MCF 10A (cell line): Measurements from ENCODE around the gene SLC16A4. TPM values are rescaled to one million over a fixed set of nuclear protein-coding genes. Genes with fewer than 3 reads are reported as not detected.

Experiments
- BruUV-seq: library from RNA; stranded (reverse); fragments of 400-500 nt; replicated peaks from 2 replicates; lab custom pipeline; 2021; lab: Mats Ljungman, UMichigan
- CTCF ChIA-PET: fragments of 300-600 bp; sonication (Branson Sonifier 250); formaldehyde crosslinking; extraction: SDS; loops from one replicate; lab custom pipeline; 2021; ENCODE audit warnings: antibody characterized with exemption, inconsistent platforms; lab: Yijun Ruan, JAX
- POLR2A ChIA-PET: fragments of 300-600, 350-650 bp; sonication (Branson Sonifier 250); formaldehyde crosslinking; extraction: SDS; loops from one replicate; lab custom pipeline; 2020; ENCODE audit warnings: antibody characterized with exemption, inconsistent platforms; lab: Yijun Ruan, JAX
- DNase-seq: peaks from one replicate; pipeline ENCODE4 v3.0.0-alpha.2; 2018; ENCODE audit not compliant: unreplicated experiment
- H3K27ac Mint-ChIP-seq: one replicate; pipeline ENCODE4 v1.8.0; 2022; ENCODE audit warnings: mild to moderate bottlenecking, low read depth, mixed read lengths; ENCODE audit not compliant: unreplicated experiment
- H3K27me3 Mint-ChIP-seq: one replicate; pipeline ENCODE4 v1.8.0; 2022; ENCODE audit warnings: mixed read lengths; ENCODE audit not compliant: insufficient read depth, unreplicated experiment
- H3K36me3 Mint-ChIP-seq: one replicate; pipeline ENCODE4 v1.8.0; 2022; ENCODE audit warnings: mild to moderate bottlenecking, moderate library complexity, mixed read lengths; ENCODE audit not compliant: insufficient read depth, unreplicated experiment
- H3K4me1 Mint-ChIP-seq: one replicate; pipeline ENCODE4 v1.8.0; 2022; ENCODE audit warnings: mixed read lengths; ENCODE audit not compliant: insufficient read depth, unreplicated experiment
- H3K4me3 Mint-ChIP-seq: one replicate; pipeline ENCODE4 v1.8.0; 2022; ENCODE audit warnings: mild to moderate bottlenecking, moderate library complexity, mixed read lengths; ENCODE audit not compliant: unreplicated experiment
- H3K9me3 Mint-ChIP-seq: one replicate; pipeline ENCODE4 v1.8.0; 2022; ENCODE audit warnings: mixed read lengths; ENCODE audit not compliant: unreplicated experiment
- intact Hi-C: fragments of 100-400 bp; cut with micrococcal nuclease; formaldehyde crosslinking; loops from 2 replicates; pipeline ENCODE4 v1.14.1; 2022
- total RNA-seq: library from RNA; stranded (reverse); gene quantifications from 2 replicates; pipeline ENCODE4 v1.2.3, GENCODE V29; 2022
- TF ChIP-seq, protein P1 (sequence below): fragments of 200-600 bp; IDR thresholded peaks from one replicate; pipeline ENCODE4 v1.8.0; 2022; ENCODE audit warnings: antibody characterized with exemption, mild to moderate bottlenecking; ENCODE audit not compliant: unreplicated experiment

The SLC16A4 gene
- total RNA-seq, 1 experiment from 2014 or later = 9.8 TPM

DNA sequence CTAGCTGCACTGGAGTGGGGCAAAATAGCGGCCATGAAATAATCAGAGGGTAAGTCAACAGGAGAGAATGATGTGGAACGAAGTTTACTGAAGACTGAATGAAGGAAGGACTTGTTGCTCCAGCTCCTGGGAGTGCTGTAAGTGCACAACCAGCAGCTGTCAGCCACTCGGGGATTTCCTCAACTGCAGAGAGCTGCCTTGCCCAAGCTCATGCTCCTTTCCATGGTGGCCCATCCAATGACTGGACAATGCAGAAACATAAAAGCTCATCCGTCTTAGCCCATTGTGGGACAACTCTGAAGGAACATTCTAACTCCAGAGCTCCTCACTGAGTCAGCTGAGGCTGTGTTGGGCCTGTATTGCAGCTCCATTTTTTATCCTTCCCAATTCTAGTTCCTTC lies 72.8 kb downstream of the SLC16A4 start:
- DNase-seq = no peak
- TF ChIP-seq, protein P1, sequence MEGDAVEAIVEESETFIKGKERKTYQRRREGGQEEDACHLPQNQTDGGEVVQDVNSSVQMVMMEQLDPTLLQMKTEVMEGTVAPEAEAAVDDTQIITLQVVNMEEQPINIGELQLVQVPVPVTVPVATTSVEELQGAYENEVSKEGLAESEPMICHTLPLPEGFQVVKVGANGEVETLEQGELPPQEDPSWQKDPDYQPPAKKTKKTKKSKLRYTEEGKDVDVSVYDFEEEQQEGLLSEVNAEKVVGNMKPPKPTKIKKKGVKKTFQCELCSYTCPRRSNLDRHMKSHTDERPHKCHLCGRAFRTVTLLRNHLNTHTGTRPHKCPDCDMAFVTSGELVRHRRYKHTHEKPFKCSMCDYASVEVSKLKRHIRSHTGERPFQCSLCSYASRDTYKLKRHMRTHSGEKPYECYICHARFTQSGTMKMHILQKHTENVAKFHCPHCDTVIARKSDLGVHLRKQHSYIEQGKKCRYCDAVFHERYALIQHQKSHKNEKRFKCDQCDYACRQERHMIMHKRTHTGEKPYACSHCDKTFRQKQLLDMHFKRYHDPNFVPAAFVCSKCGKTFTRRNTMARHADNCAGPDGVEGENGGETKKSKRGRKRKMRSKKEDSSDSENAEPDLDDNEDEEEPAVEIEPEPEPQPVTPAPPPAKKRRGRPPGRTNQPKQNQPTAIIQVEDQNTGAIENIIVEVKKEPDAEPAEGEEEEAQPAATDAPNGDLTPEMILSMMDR = no peak
- no peaks in the 10 kb centered on the region for H3K36me3 Mint-ChIP-seq
- H3K27me3 Mint-ChIP-seq = no peaks in the 10 kb centered on the region
- BruUV-seq = no TSS peak
- no peak overlapping the region for H3K27ac Mint-ChIP-seq
- H3K4me1 Mint-ChIP-seq = no peaks in the 10 kb centered on the region
- intact Hi-C loops = no loop called here
- POLR2A ChIA-PET = interaction anchor here (0.6 to 4.9 kb wide), 3 partner anchors 19 to 148 kb away, joined by 3 to 19 read pairs (median 3); partner anchors contain the start of gene RBM15
- H3K4me3 Mint-ChIP-seq = no peak overlapping the region
- H3K9me3 Mint-ChIP-seq = no peaks in the 10 kb centered on the region
- CTCF ChIA-PET = interaction anchor here (0.6 to 28.9 kb wide), 18 partner anchors 9 to 465 kb away, joined by 3 to 1128 read pairs (median 3); partner anchors contain the start of gene KCNC4

DNA sequence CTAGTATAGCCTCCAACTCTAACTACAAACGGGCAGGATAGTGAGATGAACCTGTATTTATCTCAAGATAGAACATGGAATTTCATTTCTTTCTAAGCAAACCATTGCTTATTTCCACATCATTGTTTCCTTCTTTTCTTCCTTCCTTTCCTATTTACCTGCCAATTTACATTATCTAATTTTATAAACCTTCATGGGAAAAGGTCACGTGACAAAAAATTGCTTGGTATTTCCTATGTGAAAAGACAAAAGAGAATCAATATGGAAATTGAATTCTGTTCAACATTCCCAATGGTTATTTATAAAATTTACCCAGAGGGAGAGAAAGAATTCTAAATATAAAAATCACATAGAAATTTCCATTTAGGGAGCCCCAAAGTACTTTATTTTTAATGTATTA lies 74.1 kb downstream of the SLC16A4 start:
- intact Hi-C loops = no loop called here
- Mint-ChIP-seq H3K27ac (no peak overlapping the region), H3K4me3 (no peak overlapping the region), H3K4me1 (no peaks in the 10 kb centered on the region), H3K36me3 (no peaks in the 10 kb centered on the region), H3K27me3 (no peaks in the 10 kb centered on the region), H3K9me3 (no peaks in the 10 kb centered on the region)
- POLR2A ChIA-PET = interaction anchor here (4.9 kb wide), 1 partner anchor 21 kb away, joined by 19 read pairs; the partner anchor contains the start of gene RBM15
- no TSS peak for BruUV-seq
- DNase-seq = no peak
- CTCF ChIA-PET = interaction anchor here (1.3 to 28.9 kb wide), 5 partner anchors 9 to 143 kb away, joined by 3 to 1128 read pairs (median 5); partner anchors contain the start of gene KCNC4
- TF ChIP-seq, protein P1 = no peak

Other genes starting within 250 kb of the SLC16A4 start
- 0.20 TPM in 1 of 2 replicates, not detected in the other for gene SLC6A17, start 240.5 kb downstream of the SLC16A4 start, total RNA-seq
- 1.1 and 1.3 TPM in 2 replicates for gene KCNC4, start 180.7 kb downstream of the SLC16A4 start, total RNA-seq
- 31.4 and 35.9 TPM in 2 replicates for gene RBM15, start 51.6 kb downstream of the SLC16A4 start, total RNA-seq
- gene LAMTOR5, start 16.7 kb upstream of the SLC16A4 start, total RNA-seq = 111 and 127 TPM in 2 replicates
- not detected in 2 replicates for gene PROK1, start 60.1 kb upstream of the SLC16A4 start, total RNA-seq
- not detected in 2 replicates for gene KCNA10, start 128.1 kb upstream of the SLC16A4 start, total RNA-seq
- not detected in 2 replicates for gene KCNA2, start 215.3 kb upstream of the SLC16A4 start, total RNA-seq